ENCODE data around the gene MS4A14.
"Not testable (repeated sequence)": the region's sequence is repeated elsewhere in the genome, so short reads cannot be mapped to it uniquely, and the experiment has no call there.

MS4A14 gene

DNA sequence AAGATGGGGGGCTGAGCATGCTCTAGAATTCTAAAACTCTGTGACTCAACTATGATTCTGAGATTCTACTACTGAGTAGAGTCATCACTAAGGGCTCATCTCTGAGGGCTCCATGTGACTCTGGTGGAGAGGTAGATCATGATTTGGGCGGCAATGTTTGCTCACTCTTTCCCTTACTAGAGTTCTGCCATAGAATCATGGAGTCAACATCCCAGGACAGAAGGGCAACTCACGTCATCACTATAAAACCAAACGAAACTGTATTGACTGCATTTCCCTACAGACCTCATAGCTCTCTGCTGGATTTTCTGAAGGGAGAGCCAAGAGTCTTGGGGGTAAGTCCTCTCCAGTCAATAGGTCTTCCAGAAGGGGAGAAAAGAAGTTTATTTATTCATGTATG, at the start of gene MS4A14:
Gene MS4A14 (plus strand): TSS at position 78 of the 400 bp plus-strand sequence. CDS start 120 bp downstream, at position 198.
- DNase-seq, result no peak

DNA sequence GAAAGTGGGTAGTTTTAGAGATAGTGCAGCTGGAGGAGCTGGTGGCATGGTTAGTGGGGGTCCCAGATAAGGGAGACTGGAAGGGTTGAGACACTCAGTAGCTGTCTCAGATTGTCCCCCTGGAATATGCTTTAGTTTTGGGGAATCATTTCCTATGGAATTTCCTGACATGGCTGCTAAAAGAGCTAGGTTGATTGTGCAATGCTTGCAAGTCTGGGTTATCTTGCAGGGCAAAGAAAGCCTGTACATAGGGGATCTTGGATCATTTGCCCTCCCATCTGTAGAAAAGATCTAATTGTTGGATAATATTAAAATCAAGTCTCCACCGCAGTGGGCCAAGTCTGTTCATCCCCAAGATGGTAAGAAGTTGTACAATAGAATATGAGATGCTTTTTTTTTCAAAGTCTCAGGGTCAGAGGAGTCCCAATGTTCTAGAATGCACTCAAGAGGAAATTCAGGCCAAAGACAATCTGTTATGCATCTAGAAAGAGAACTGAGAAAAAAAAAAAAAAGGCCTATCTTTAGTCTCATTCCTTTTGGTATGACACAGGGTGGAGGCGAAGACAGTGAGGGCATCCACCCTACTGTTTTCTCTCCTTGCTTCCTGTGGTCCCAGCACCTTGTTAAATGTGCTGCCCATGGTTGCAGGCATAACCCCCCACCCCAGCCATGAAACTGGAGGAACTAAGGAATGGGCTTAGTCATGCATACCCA, 49.0 kb upstream of the MS4A14 start:
- no peak for DNase-seq

DNA sequence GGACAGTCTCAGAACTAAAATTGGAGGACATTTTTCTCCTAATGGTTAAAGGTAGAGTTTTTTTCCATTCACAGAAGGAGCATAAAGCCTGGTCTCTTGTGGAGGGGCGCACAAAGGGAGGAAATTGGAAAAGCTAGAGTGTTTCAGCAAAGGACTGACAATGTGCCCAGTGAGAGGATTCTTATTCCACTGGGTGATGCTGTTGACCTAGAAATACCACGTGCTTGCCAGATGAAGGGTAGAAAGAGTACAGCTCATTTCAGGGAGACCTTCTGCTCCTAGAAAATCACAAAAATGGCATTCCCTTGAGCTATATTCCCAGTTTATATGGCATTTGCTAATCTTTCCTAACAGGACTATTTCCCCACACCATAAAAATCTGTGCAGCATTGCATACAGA, 48.1 kb upstream of the MS4A14 start:
- no peak for DNase-seq

DNA sequence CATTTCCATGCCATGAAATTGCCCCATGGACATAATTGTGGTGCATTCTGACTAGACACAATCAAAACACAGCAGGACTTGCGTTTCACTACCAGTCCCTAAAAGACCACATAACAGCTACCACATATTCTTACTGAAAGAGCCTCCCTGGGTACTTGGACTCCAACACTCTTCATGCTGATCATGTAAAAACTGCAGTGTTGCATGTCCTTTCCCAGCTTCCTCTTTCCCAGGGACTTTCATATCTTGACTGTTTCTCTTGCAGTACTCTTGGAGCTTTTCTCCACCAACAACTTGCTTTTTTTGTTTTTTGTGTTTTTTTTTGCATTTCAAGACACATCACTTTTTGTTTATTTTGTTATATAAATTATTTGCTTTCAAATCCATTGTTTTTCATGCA, 46.3 kb upstream of the MS4A14 start:
- no peak for DNase-seq

- no peak for DNase-seq
Measured at GRCh38 chr11:60357771-60358170, 38.5 kb upstream of the MS4A14 start.

DNA sequence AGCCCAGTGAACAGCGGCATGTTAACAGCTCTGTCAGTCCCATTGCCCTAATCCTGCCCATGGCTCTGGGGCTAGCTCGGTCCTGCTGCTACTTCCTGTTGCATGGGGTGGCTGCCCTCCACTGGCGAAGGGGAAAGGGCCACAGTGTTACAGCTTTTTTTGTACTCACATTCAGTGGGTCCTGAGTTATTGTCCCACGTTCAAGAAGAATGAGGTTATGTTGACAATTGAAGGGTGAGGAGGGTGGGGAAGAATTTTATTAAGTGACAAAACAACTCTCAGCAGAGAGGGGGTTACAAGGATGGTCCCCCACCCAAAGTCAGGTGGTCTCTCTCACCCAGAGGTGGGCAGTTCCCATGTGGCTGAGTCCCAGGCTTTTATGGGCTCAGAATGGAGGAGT, 35.6 kb upstream of the MS4A14 start:
- no peak for DNase-seq

- no peak for DNase-seq
Measured at GRCh38 chr11:60362241-60362640, 34.0 kb upstream of the MS4A14 start.

- DNase-seq, result peak; percentile 44
Measured at GRCh38 chr11:60363542-60364470, 32.5 kb upstream of the MS4A14 start.

- DNase-seq, result not testable (repeated sequence)
Measured at GRCh38 chr11:60366262-60366904, 29.9 kb upstream of the MS4A14 start.

- no peak for DNase-seq
Measured at GRCh38 chr11:60367009-60367408, 29.2 kb upstream of the MS4A14 start.

DNA sequence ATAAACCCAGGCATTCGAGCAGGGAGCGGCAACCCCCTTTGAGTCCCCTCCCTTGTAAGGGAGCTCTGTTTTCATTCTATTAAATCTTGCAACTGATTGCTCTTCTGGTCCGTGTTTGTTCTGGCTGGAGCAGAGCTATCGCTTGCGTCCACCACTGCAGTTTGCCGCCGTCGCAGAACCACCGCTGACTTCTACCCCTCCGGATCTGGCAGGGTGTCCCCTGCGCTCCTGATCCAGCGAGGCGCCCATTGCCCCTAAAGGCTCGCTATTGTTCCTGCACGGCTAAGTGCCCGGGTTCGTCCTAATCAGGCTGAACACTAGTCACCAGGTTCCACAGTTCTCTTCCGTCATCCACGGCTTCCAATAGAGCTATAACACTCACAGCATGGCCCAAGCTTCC, 28.4 kb upstream of the MS4A14 start:
- DNase-seq, result no peak

DNA sequence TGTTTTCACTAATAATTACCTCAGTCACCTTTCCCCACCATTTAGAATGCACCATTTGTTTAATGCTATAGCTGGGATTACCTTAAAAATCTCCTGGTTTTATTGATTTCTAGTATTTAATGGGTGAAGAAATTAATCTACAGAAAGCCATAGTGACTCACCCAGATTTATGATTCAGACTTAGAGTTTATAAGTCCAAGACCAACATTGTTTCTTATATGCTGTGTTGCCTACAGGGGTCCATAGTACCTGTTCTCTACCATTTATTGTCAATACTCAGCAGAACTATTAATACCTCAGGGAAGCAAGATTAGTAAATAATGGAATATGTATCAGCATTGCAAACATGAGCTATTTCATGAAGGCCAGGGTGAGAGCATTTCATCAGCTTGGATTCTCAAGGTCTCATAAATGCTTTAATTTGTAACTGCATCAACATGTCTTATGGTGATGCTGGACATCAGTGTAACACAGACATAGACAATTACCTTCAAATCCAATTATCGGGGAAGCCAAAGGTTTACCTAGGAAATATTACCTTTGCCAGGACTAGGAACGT, 25.9 kb upstream of the MS4A14 start:
- no peak for DNase-seq

- no peak for DNase-seq
Measured at GRCh38 chr11:60370811-60371298, 25.4 kb upstream of the MS4A14 start.

- DNase-seq, result no peak
Measured at GRCh38 chr11:60371386-60371785, 24.9 kb upstream of the MS4A14 start.

- no peak for DNase-seq
Measured at GRCh38 chr11:60371854-60372253, 24.4 kb upstream of the MS4A14 start.

DNA sequence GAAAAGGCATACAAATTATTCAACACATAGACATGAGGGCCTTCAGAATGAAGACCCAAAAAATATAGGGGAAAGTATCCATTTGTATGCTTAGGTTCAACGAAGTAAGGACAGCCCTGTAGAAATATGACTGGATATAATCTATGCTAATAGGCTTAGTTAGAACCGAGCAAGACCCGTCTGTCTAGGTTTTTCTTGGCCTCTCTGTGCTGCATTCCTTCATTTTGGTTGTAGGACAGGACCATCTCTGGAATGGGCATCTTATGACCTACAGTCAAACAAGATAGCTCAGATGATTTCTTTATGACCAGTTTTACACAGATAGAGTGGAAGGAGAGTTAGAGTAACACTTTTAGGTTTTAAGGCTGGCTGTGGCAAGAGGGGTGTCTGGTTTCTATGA, 23.5 kb upstream of the MS4A14 start:
- DNase-seq, result no peak

GRCh38 chr11:60375316-60375715, 20.9 kb upstream of the MS4A14 start:
- no peak for DNase-seq

- no peak for DNase-seq
Measured at GRCh38 chr11:60376601-60377000, 19.7 kb upstream of the MS4A14 start.

DNA sequence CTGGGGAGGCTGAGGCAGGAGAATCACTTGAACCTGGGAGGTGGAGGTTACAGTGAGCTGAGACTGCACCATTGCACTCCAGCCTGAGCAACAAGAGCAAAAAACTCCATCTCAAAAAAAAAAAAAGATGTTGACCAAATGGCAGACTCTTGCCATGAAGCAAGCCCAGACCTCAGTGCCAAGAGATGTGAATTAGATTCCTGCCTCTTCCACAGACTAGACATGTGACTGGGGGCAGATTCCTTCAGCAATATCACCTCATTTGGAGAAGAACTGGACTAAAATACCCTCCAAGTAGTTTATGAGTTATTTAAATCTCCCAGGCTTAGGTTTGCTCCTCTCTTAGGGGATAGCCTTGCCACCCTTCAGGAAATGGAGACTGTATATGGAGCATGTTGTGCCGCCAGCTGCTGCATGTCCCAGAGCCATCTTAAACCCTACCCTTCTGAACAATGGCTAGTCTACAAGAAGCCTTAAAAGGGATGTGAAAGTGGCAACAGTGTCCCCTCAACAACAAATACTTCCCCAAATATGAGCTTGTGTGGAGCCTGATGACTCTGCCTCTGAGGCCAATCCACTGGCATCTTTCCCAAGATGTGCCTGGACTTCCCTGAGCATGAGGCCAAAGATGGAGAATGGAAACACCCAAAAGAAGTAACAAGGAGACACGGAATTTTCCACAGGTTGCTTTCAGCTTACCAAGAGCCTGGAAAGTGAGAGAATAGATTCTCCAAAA, 18.7 kb upstream of the MS4A14 start:
- no peak for DNase-seq

- no peak for DNase-seq
Measured at GRCh38 chr11:60378354-60378753, 17.9 kb upstream of the MS4A14 start, which contains the start of gene MS4A7. TSS of gene MS4A7 (plus strand) at chr11:60378532. CDS start at chr11:60383142, 4,610 bp downstream.

DNA sequence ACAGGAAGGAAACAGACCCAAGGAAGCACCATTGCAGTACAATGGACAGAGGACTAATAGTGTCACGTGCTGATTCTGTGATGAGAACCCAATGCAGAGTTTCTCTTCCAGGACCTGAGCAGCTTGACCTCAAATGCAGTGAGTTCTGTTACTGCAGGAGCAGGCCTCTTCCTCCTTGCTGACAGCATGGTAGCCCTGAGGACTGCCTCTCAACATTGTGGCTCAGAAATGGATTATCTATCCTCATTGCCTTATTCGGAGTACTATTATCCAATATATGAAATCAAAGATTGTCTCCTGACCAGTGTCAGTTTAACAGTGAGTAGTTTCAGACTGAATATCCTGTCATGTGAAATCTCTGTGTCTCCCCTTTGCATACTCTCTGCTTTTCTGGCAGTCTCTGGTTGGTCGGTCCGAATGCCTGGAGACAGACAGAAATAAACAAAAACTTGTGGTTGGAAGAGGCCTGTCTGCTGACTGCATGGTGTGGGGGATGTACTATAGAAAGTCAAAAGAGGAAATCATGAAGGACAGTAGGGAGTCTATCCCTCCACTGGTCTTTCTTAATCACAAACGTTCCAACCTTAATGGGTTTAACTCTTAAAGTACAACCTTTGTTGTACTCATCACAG, 6.9 kb upstream of the MS4A14 start:
- no peak for DNase-seq

DNA sequence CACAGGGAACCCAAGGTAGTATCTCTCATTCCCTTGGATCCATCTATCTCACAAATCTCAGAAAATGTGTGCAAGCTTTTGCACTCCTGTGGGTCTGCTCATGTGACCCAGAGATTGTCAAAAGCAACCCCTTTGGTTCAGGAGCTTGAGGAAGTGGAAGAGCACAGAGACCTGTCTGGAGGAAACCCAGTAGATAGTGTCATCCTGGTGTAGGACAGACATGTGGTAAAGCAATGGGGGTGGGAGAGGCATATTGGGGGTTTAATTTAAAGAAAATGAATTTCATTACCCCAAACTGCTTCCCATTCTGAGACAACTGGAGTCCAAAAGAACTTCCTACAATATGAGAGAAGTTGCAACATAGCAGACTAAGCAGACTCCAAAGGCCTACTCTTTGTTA, 5.8 kb upstream of the MS4A14 start:
- DNase-seq, result no peak
